Mesenchymal stem cell (in vitro differentiated cells and primary cell): ENCODE data around the gene MBTPS1.

ENCODE experiments used
- DNase-seq: peaks from one replicate; pipeline ENCODE4 v3.0.0-alpha.2; 2013
- H2AFZ ChIP-seq: one replicate; pipeline ENCODE4 v1.6.1; 2013; ENCODE audit warnings: low read depth, mild to moderate bottlenecking, control low read depth, inconsistent platforms, low read length, moderate library complexity
- H2AK5ac ChIP-seq: 2 replicates; pipeline ENCODE4 v1.6.1; 2013; ENCODE audit warnings: low read length, moderate library complexity, mild to moderate bottlenecking, inconsistent platforms; ENCODE audit not compliant: severe bottlenecking
- H2BK120ac ChIP-seq: one replicate; pipeline ENCODE4 v1.6.1; 2013; ENCODE audit warnings: low read depth, mild to moderate bottlenecking, inconsistent platforms, low read length, moderate library complexity
- H2BK12ac ChIP-seq, 2 experiments: one replicate each; pipeline ENCODE4 v1.6.1; 2013; ENCODE audit warnings: inconsistent platforms in 2 of 2, low read length in 2 of 2, mild to moderate bottlenecking in 2 of 2, moderate library complexity in 2 of 2, control low read depth in 1 of 2
- H2BK15ac ChIP-seq: one replicate; pipeline ENCODE4 v1.6.1; 2013; ENCODE audit warnings: mild to moderate bottlenecking, low read depth, inconsistent platforms; ENCODE audit not compliant: poor library complexity, severe bottlenecking
- H2BK5ac ChIP-seq: 2 replicates; pipeline ENCODE4 v1.6.1; 2013; ENCODE audit warnings: low read depth, mild to moderate bottlenecking, low read length, control low read depth, inconsistent platforms; ENCODE audit not compliant: poor library complexity, severe bottlenecking
- H3K14ac ChIP-seq, 2 experiments: one replicate each; pipeline ENCODE4 v1.6.1; 2013; ENCODE audit warnings: inconsistent platforms in 2 of 2, low read length in 2 of 2, control low read depth in 1 of 2, mild to moderate bottlenecking in 1 of 2, moderate library complexity in 1 of 2
- H3K18ac ChIP-seq, 2 experiments: one replicate each; pipeline ENCODE4 v1.6.1; 2013; ENCODE audit warnings: inconsistent platforms in 2 of 2, low read length in 2 of 2, control low read depth in 1 of 2, low read depth in 1 of 2, mild to moderate bottlenecking in 1 of 2
- H3K23ac ChIP-seq, 2 experiments: one replicate each; pipeline ENCODE4 v1.6.1; 2013; ENCODE audit warnings: inconsistent platforms in 2 of 2, low read length in 2 of 2, mild to moderate bottlenecking in 2 of 2, moderate library complexity in 2 of 2, control low read depth in 1 of 2
- H3K27ac ChIP-seq: 2 replicates; pipeline ENCODE4 v1.5.1; 2013; ENCODE audit warnings: mild to moderate bottlenecking, moderate library complexity, low read length, control low read depth, inconsistent platforms; ENCODE audit not compliant: poor library complexity, severe bottlenecking
- H3K27me3 ChIP-seq, 2 experiments: 2 replicates each; pipeline versions ENCODE4 v1.6.1 to v1.7.0; 2013; ENCODE audit warnings: low read length in 2 of 2, mild to moderate bottlenecking in 2 of 2, moderate library complexity in 2 of 2, control low read depth in 1 of 2, inconsistent platforms in 1 of 2; ENCODE audit not compliant: control insufficient read depth in 1 of 2, insufficient read depth in 1 of 2
- H3K36me3 ChIP-seq, 2 experiments: 2 replicates each; pipeline versions ENCODE4 v1.6.1 to v1.7.0; 2013; ENCODE audit warnings: low read length in 2 of 2, control low read depth in 1 of 2, inconsistent platforms in 1 of 2, low read depth in 1 of 2, mild to moderate bottlenecking in 1 of 2; ENCODE audit not compliant: insufficient read depth in 2 of 2, control insufficient read depth in 1 of 2
- H3K4ac ChIP-seq, 2 experiments: one replicate each; pipeline ENCODE4 v1.6.1; 2013; ENCODE audit warnings: inconsistent platforms in 2 of 2, low read length in 2 of 2, mild to moderate bottlenecking in 2 of 2, moderate library complexity in 2 of 2, control low read depth in 1 of 2, low read depth in 1 of 2
- H3K4me1 ChIP-seq: 2 replicates; pipeline ENCODE4 v1.6.1; 2013; ENCODE audit warnings: low read depth, low read length, control low read depth; ENCODE audit not compliant: control insufficient read depth, insufficient read depth
- H3K4me2 ChIP-seq: 2 replicates; pipeline ENCODE4 v1.6.1; 2013; ENCODE audit warnings: low read length, mild to moderate bottlenecking, inconsistent platforms; ENCODE audit not compliant: poor library complexity, severe bottlenecking
- H3K4me3 ChIP-seq, 2 experiments: 2 replicates each; pipeline versions ENCODE4 v1.5.1 to v1.7.0; 2013; ENCODE audit warnings: low read length in 2 of 2, mild to moderate bottlenecking in 2 of 2, control low read depth in 1 of 2, low read depth in 1 of 2; ENCODE audit not compliant: insufficient read depth in 1 of 2
- H3K79me1 ChIP-seq: replicated peaks from 2 replicates; pipeline ENCODE4 v1.6.1; 2013; ENCODE audit warnings: mild to moderate bottlenecking, control low read depth, low read length, inconsistent platforms; ENCODE audit not compliant: poor library complexity, severe bottlenecking
- H3K9ac ChIP-seq: 2 replicates; pipeline ENCODE4 v1.7.0; 2013; ENCODE audit warnings: mild to moderate bottlenecking, low read length, moderate library complexity
- H3K9me3 ChIP-seq: 2 replicates; pipeline ENCODE4 v1.7.0; 2013; ENCODE audit warnings: mild to moderate bottlenecking, low read length; ENCODE audit not compliant: control insufficient read depth
- H4K8ac ChIP-seq: one replicate; pipeline ENCODE4 v1.6.1; 2013; ENCODE audit warnings: inconsistent platforms, mild to moderate bottlenecking, low read length, moderate library complexity
- H4K91ac ChIP-seq: one replicate; pipeline ENCODE4 v1.6.1; 2013; ENCODE audit warnings: mild to moderate bottlenecking, low read length, inconsistent platforms
- WGBS: methylation state at CpG from one replicate; pipeline ENCODE4 v1.1.7; 2013; ENCODE audit warnings: mixed read lengths; 5-methylcytosine and 5-hydroxymethylcytosine counted together

Gene MBTPS1

GRCh38 chr16:84139628-84140258, 23.0 kb upstream of the MBTPS1 start:
- no peak overlapping the region for H2BK12ac ChIP-seq
- no peak overlapping the region for H2AK5ac ChIP-seq
- H3K27me3 ChIP-seq, result no peaks in the 10 kb centered on the region
- H3K18ac ChIP-seq, result no peak overlapping the region
- H3K4ac ChIP-seq, result no peak overlapping the region
- H3K36me3 ChIP-seq, result no peaks in the 10 kb centered on the region
- H2BK5ac ChIP-seq, result no peak overlapping the region
- no peak overlapping the region for H4K8ac ChIP-seq
- peak overlapping the region; percentile 35 for H3K9ac ChIP-seq
- H2AFZ ChIP-seq, result no peak overlapping the region
- no peak overlapping the region for H2BK15ac ChIP-seq
- no peak overlapping the region for H3K14ac ChIP-seq
- H3K4me3 ChIP-seq, result no peak overlapping the region
- H3K4me1 ChIP-seq, result peaks cover 22% of the 10 kb centered on the region
- no peak overlapping the region for H3K4me2 ChIP-seq
- WGBS, result 83% methylated on average over 4 of the region's 6 CpGs
- no peaks in the 10 kb centered on the region for H3K9me3 ChIP-seq
- no peak overlapping the region for H4K91ac ChIP-seq
- no peak for DNase-seq
- no peak overlapping the region for H3K23ac ChIP-seq
- no peak overlapping the region for H2BK120ac ChIP-seq
- no peak overlapping the region for H3K27ac ChIP-seq
- H3K79me1 ChIP-seq, result peaks cover 41% of the 10 kb centered on the region

- H3K23ac ChIP-seq, result no peak overlapping the region
- no peak overlapping the region for H2AFZ ChIP-seq
- no peak overlapping the region for H3K14ac ChIP-seq
- H3K18ac ChIP-seq, result peak overlapping the region in 1 of 2 experiments; percentile 28
- DNase-seq, result peak; percentile 66
- H2BK15ac ChIP-seq, result no peak overlapping the region
- H2BK12ac ChIP-seq, result no peak overlapping the region
- peak overlapping the region; percentile 35 for H3K9ac ChIP-seq
- H2AK5ac ChIP-seq, result no peak overlapping the region
- peak overlapping the region; percentile 21 for H4K8ac ChIP-seq
- H3K4me2 ChIP-seq, result no peak overlapping the region
- no peaks in the 10 kb centered on the region for H3K36me3 ChIP-seq
- WGBS, result 68% methylated on average over 12 of the region's 14 CpGs
- H3K9me3 ChIP-seq, result no peaks in the 10 kb centered on the region
- no peak overlapping the region for H2BK5ac ChIP-seq
- H4K91ac ChIP-seq, result no peak overlapping the region
- peaks cover 41% of the 10 kb centered on the region for H3K79me1 ChIP-seq
- H3K4ac ChIP-seq, result peak overlapping the region in 1 of 2 experiments; percentile 44
- peaks cover 22% of the 10 kb centered on the region for H3K4me1 ChIP-seq
- H3K4me3 ChIP-seq, result no peak overlapping the region
- H3K27ac ChIP-seq, result no peak overlapping the region
- H3K27me3 ChIP-seq, result no peaks in the 10 kb centered on the region
- H2BK120ac ChIP-seq, result no peak overlapping the region
Measured at GRCh38 chr16:84138824-84139627, 22.3 kb upstream of the MBTPS1 start.

- H3K36me3 ChIP-seq, result no peaks in the 10 kb centered on the region
- H2BK120ac ChIP-seq, result no peak overlapping the region
- H2AFZ ChIP-seq, result no peak overlapping the region
- H2BK15ac ChIP-seq, result no peak overlapping the region
- no peak overlapping the region for H2AK5ac ChIP-seq
- no peak overlapping the region for H3K4me3 ChIP-seq
- peaks cover 46% of the 10 kb centered on the region for H3K79me1 ChIP-seq
- no peak overlapping the region for H3K18ac ChIP-seq
- no peak overlapping the region for H3K4ac ChIP-seq
- no peak overlapping the region for H4K91ac ChIP-seq
- no peak overlapping the region for H3K23ac ChIP-seq
- no peak overlapping the region for H4K8ac ChIP-seq
- H3K4me1 ChIP-seq, result peaks cover 19% of the 10 kb centered on the region
- no peak overlapping the region for H3K27ac ChIP-seq
- H2BK5ac ChIP-seq, result no peak overlapping the region
- no peak overlapping the region for H3K4me2 ChIP-seq
- H3K9ac ChIP-seq, result peak overlapping the region; percentile 35
- no peak overlapping the region for H2BK12ac ChIP-seq
- WGBS, result 24% methylated on average over 1 of the region's 2 CpGs
- H3K14ac ChIP-seq, result no peak overlapping the region
- no peak for DNase-seq
- H3K9me3 ChIP-seq, result no peaks in the 10 kb centered on the region
- no peaks in the 10 kb centered on the region for H3K27me3 ChIP-seq
Measured at GRCh38 chr16:84138500-84138823, 21.7 kb upstream of the MBTPS1 start.

- Histone ChIP-seq H2BK5ac (no peak overlapping the region), H3K27ac (no peak overlapping the region), H3K79me1 (peaks cover 45% of the 10 kb centered on the region), H3K36me3 (no peaks in the 10 kb centered on the region), H3K4ac (no peak overlapping the region), H3K9ac (no peak overlapping the region), H3K14ac (no peak overlapping the region), H2BK12ac (no peak overlapping the region), H2AFZ (no peak overlapping the region), H3K4me1 (peaks cover 19% of the 10 kb centered on the region), H4K8ac (no peak overlapping the region), H3K4me2 (no peak overlapping the region), H2BK120ac (no peak overlapping the region), H3K27me3 (no peaks in the 10 kb centered on the region), H2BK15ac (no peak overlapping the region), H3K23ac (no peak overlapping the region), H3K9me3 (no peaks in the 10 kb centered on the region), H4K91ac (no peak overlapping the region), H3K18ac (no peak overlapping the region), H3K4me3 (no peak overlapping the region), H2AK5ac (no peak overlapping the region)
- no peak for DNase-seq
- 93% methylated on average over 7 of the region's 7 CpGs for WGBS
Measured at GRCh38 chr16:84137769-84138357, 21.1 kb upstream of the MBTPS1 start.
